SU-DHL-6 (cell line): ENCODE results near the gene DOCK11.

Source experiments
- EZH2phosphoT487 ChIP-seq: fragments of 200-600 bp; sonication (generic), shearing (Covaris generic); conservative IDR thresholded peaks from 2 replicates; pipeline ENCODE4 v1.6.1; 2018; ENCODE audit warnings: mild to moderate bottlenecking, antibody characterized with exemption, low read length, moderate library complexity, mixed read lengths
- TF ChIP-seq, protein P1 (sequence below): fragments of 200-600 bp; sonication (generic); IDR thresholded peaks from one replicate; pipeline ENCODE4 v1.5.1; 2017; ENCODE audit warnings: antibody characterized with exemption, mild to moderate bottlenecking, low read length, moderate library complexity; ENCODE audit not compliant: insufficient read depth, poor library complexity, severe bottlenecking

DNA sequence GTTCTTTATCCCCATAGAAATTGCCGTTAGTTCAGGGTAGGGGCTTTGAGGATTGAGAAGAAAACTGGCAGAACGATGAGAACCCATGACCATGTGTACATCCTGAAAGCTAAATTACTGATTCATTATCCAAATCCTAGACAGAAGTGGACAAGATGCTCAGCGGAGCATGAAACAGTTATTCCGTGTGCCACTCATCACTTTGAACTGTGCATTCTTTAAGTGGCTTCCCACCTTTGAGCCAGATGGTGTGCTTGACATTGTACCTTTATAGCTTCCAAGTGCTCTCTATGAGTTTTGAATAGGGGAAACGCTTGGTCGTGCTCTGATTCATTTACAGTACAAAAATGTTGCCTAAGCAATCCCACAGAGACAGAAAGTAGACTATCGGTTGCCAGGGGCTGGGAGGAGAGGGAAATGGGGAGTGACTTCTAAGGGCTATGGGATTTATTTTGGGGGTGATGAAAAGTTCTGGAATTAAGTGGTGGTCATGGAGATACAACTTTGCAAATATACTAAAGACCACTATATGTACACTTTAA lies 100.0 kb downstream of the DOCK11 start:
- TF ChIP-seq, protein P1, sequence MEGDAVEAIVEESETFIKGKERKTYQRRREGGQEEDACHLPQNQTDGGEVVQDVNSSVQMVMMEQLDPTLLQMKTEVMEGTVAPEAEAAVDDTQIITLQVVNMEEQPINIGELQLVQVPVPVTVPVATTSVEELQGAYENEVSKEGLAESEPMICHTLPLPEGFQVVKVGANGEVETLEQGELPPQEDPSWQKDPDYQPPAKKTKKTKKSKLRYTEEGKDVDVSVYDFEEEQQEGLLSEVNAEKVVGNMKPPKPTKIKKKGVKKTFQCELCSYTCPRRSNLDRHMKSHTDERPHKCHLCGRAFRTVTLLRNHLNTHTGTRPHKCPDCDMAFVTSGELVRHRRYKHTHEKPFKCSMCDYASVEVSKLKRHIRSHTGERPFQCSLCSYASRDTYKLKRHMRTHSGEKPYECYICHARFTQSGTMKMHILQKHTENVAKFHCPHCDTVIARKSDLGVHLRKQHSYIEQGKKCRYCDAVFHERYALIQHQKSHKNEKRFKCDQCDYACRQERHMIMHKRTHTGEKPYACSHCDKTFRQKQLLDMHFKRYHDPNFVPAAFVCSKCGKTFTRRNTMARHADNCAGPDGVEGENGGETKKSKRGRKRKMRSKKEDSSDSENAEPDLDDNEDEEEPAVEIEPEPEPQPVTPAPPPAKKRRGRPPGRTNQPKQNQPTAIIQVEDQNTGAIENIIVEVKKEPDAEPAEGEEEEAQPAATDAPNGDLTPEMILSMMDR = no peak
- TF ChIP-seq EZH2phosphoT487 = no peak
